Measurements from ENCODE around the gene ZNF592. TPM values are rescaled to one million over a fixed set of nuclear protein-coding genes. Genes with fewer than 3 reads are reported as not detected.

ZNF592 gene
- total RNA-seq, 1 donor from 2014 or later = 30.1 TPM

GRCh38 chr15:84804005-84804900 lies 55.9 kb downstream of the ZNF592 start:
- no peak for DNase-seq (ENCODE audit: low spot score)

- DNase-seq (ENCODE audit: low spot score) = no peak
Observed at GRCh38 chr15:84805221-84805620, 56.8 kb downstream of the ZNF592 start.

DNA sequence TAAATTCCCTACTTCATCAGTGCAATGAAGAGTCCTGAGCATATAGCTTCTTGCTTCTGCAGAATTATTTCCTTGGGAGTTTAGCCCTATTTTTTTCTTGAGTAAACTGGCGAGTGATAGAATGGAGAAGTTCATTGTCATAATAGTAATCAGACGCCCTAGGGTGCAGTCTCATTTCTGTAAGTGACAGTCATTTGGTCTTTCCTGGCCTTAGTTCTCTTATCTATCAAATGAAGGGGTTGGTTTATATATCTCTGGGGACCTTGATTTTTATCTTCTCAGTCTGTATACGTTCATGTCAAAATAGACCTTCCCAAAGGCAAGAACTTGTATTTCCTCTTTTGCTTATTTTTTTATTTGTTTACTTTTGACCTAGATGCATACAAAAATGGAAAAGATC lies 58.8 kb downstream of the ZNF592 start:
- DNase-seq (ENCODE audit: low spot score) = no peak

DNA sequence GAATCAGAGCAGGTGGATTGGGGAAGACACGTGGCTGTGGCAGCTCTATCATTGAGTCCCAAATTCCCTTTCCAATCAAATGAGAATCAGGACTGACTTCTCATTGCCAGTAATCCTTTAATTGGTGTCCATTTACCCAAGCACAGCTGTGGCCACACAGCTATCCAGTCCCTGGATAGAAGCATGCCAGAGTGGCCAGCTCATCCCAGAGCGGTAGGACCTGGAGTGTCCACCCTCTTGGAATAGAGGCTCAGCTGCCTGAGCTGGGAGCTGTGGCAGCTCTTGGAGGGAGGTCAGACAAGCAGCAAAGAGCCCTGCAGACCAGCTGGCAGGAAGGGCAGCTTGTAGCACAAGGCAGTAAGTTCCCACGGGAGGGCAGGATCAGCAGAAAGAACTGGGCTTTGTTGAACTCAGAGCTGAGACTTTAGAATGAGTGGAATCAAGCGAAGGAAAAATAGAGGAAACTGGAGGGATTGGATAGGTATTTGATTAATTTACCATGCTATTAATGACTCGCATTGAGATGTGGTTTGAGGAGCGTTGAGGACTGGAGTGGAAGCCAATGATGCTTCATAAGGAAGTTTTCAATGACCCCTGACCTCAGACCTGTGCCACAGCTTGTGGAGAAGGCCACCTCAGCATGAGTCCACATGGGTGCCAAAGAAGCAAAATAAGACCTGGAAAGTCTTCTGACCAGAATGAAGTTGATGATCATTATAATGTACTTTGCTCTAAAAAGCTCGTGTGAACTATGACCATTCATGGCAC lies 61.9 kb downstream of the ZNF592 start:
- DNase-seq (ENCODE audit: low spot score) = no peak

- no peak for DNase-seq (ENCODE audit: low spot score)
Observed at GRCh38 chr15:84811151-84811550, 62.8 kb downstream of the ZNF592 start.

DNA sequence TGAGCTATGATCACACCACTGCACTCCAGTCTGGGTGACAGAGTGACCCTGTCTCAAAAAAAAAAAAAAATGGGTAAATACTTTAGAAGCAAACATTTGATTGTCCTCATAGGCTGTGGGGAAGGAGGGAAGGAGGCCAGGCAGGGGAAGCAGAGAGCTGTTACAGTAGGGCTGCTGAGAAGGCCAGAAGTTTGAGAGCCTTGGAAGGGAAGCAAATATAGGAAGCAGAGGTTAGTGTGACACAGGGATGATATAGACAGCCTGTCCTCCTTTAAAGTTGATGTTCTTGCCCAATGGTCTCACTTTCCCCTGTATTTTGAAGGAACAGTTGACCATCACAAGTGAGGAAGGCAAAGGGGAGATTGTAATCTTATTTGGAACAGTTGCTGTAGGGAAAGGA lies 63.4 kb downstream of the ZNF592 start:
- no peak for DNase-seq (ENCODE audit: low spot score)

DNA sequence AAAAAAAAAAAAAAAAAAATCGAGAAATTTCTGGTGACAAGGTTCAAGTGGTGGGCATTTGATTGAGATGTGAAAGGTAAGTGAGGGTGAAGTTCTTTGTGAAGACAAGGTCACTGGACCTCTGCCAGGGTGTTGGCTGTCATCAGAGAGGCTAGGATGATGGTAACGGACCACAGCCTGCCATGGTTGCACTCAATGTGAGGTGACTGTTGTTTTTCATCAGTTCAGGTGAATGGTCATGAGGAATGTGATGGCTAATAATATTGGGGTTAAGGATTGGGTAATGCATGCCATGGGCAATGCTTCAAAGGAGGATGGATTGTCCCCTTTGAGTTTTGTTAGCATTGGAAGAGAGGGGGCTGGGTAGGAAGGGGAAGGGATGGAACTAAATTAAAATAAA lies 64.5 kb downstream of the ZNF592 start:
- DNase-seq (ENCODE audit: low spot score) = no peak

- DNase-seq (ENCODE audit: low spot score) = peak; percentile 1
Observed at GRCh38 chr15:84813435-84813834, 65.0 kb downstream of the ZNF592 start.

- no peak for DNase-seq (ENCODE audit: low spot score)
Observed at GRCh38 chr15:84813931-84814330, 65.5 kb downstream of the ZNF592 start.

DNA sequence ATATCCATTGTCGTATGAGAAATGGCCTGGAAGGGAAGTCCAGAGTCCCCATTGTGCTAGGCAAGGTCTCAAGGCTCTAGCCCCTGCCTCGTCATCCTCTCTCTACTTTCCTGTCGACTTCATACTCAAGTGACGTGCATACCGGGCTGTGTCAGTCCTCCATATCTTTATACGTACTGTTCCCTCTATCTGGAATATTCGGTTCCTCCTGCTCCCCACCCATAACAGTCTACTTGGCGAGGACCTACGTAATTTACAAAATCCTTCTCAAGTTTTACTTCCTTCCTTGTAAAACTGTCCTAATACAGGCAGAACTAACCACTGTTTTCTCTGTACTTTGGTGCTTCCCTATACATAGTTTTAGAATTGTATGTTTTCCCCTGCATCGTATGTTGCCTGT lies 66.5 kb downstream of the ZNF592 start:
- DNase-seq (ENCODE audit: low spot score) = no peak

GRCh38 chr15:84816694-84817465 lies 68.5 kb downstream of the ZNF592 start, which contains the start of gene ALPK3:
TSS of gene ALPK3 (plus strand) at chr15:84817356. CDS start at chr15:84817453, 97 bp downstream.
- DNase-seq (ENCODE audit: low spot score) = peak; percentile 87

DNA sequence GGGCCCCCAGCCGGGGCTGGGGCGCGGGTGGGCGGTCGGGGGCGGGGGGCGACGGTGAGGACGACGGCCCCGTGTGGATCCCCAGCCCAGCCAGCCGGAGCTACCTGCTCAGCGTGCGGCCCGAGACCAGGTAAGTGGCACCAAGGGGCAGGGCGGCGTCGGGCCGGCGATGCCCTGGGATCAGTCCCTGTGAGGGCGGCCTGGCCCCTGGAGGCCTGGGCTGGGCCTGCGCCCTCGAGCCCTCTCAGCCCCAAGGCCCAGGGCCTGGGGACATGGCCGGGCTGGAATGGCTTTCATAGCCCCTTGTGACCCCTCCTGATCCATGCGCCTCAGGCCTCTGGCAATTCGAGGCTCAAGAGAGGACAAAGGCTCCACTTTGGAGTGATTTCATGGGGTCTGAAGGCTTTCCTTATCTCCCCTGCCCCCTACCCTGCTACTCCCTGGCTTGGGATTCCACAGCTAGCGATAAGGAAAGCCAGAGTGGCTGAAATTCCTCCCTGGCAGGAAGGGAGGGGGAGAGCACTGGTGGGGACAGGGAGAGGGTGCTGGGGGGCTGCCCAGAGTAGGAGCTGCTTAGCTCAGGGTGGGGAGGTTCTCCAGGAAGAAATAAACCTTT lies 69.2 kb downstream of the ZNF592 start:
- peak; percentile 83 for DNase-seq (ENCODE audit: low spot score)

DNA sequence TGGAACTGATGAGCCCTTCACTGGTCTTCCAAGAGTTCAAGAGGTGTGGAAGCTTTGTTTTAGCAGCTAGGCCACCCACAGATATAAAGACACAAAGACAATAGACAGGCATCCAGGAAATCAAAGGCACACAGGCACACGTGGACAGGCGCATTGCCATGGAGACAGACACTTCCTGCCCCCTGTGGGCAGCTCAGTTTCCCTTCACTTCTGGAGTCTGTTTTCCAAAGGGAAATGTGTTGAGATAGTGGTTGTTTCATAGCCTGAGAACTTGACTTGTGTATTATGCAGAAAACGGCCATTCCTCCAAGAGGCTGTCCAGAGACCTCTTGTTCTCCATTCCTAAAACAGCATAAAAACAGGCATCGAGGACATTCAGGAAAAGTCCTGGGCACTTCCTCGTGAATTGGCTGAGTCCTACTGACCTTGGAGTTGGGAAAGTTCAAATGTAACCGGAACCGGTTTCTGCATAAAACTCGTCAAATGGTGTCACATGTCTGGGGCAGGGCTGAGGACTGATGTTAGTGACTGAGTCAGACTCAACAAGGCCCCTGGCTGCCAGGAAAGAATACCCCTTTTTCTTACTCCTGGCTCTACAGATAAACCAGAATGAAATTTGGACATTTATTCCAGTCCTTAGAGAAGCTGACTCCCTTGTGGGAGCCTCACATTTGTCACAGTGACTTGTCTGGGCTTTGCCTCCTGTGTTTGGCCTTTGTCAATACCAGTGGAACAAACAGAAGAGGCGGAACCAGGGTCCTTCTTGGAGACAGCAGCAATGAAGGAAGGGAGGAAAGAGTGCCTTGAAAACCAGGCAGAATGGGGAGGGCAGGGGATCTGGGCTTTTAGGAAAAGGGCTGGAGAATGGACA lies 70.1 kb downstream of the ZNF592 start:
- no peak for DNase-seq (ENCODE audit: low spot score)

- DNase-seq (ENCODE audit: low spot score) = peak; percentile 57
Observed at GRCh38 chr15:84819291-84819768, 70.9 kb downstream of the ZNF592 start.

DNA sequence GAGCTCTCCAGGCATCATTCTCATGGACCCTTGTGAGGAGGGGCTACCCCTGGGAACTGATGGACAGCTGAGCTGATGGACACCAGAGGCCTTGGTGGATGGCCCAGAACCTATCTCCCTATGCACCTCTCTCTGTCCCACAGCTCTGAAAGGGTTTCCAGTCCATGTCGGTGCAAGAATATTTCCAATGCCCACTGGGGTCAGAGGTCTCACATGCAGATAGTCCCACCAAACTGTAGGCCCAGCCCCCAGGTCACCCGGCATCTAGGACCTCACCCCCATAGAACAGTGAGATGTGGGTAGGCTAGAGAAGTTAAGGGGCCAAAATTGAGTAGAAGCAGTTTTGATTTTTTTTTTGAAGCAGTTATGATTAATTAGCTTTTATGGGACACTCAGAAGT lies 71.4 kb downstream of the ZNF592 start:
- peak; percentile 64 for DNase-seq (ENCODE audit: low spot score)

GRCh38 chr15:84821501-84822021 lies 73.2 kb downstream of the ZNF592 start:
- peak; percentile 67 for DNase-seq (ENCODE audit: low spot score)

- peak; percentile 77 for DNase-seq (ENCODE audit: low spot score)
Observed at GRCh38 chr15:84822653-84823281, 74.4 kb downstream of the ZNF592 start.

GRCh38 chr15:84823282-84823878 lies 75.0 kb downstream of the ZNF592 start:
- DNase-seq (ENCODE audit: low spot score) = peak; percentile 65
